ENCODE measurements around the gene COL9A3. TPM values are rescaled to one million over a fixed set of nuclear protein-coding genes. Genes with fewer than 3 reads are reported as not detected.

The COL9A3 gene
- total and polyA plus RNA-seq, 11 donors = 0.67 to 6.0 (median 2.0) TPM

GRCh38 chr20:62889411-62889810, 72.6 kb downstream of the COL9A3 start:
- intact Hi-C loops (cut with DNase I) = no loop called here
- Histone ChIP-seq H3K4me1 (peaks cover 0 to 11% (median 2%) of the 10 kb centered on the region in 12 donors), H3K27ac (no peak overlapping the region), H3K4me3 (no peak overlapping the region), H3K36me3 (peaks cover 10 to 91% (median 82%) of the 10 kb centered on the region in 9 donors), H3K27me3 (no peaks in the 10 kb centered on the region), H3K9me3 (no peaks in the 10 kb centered on the region)
- WGBS, 4 donors = 83 to 93% (median 88%) methylated on average over 8 of the region's 8 CpGs
- TF ChIP-seq POLR2A (IDR thresholded peaks at IDR 0.05) (no peak), CTCF (IDR thresholded peaks at IDR 0.05) (no peak)
- no peak for DNase-seq
- ATAC-seq = no peak

GRCh38 chr20:62889871-62890270, 73.0 kb downstream of the COL9A3 start:
- Histone ChIP-seq H3K27me3 (no peaks in the 10 kb centered on the region), H3K4me1 (peaks cover 0 to 11% (median 2%) of the 10 kb centered on the region in 12 donors), H3K4me3 (no peak overlapping the region), H3K27ac (no peak overlapping the region), H3K9me3 (no peaks in the 10 kb centered on the region), H3K36me3 (peaks cover 10 to 96% (median 86%) of the 10 kb centered on the region in 9 donors)
- intact Hi-C loops (cut with DNase I) = no loop called here
- TF ChIP-seq POLR2A (IDR thresholded peaks at IDR 0.05) (no peak), CTCF (IDR thresholded peaks at IDR 0.05) (no peak)
- 89 to 90% (median 90%) methylated on average over 8 to 9 of the region's 9 CpGs for WGBS, 4 donors
- ATAC-seq = no peak
- DNase-seq = no peak

GRCh38 chr20:62890444-62890843, 73.6 kb downstream of the COL9A3 start:
- H3K9me3 ChIP-seq = no peaks in the 10 kb centered on the region
- H3K36me3 ChIP-seq = peaks cover 10 to 100% (median 91%) of the 10 kb centered on the region in 9 donors
- TF ChIP-seq POLR2A (IDR thresholded peaks at IDR 0.05) (no peak), CTCF (IDR thresholded peaks at IDR 0.05) (no peak)
- ATAC-seq = no peak
- H3K27ac ChIP-seq = no peak overlapping the region
- no peaks in the 10 kb centered on the region for H3K27me3 ChIP-seq
- intact Hi-C loops (cut with DNase I) = no loop called here
- no peak for DNase-seq
- WGBS, 4 donors = 81 to 86% (median 85%) methylated on average over 7 of the region's 7 CpGs
- H3K4me3 ChIP-seq = no peak overlapping the region
- peaks cover 0 to 11% (median 2%) of the 10 kb centered on the region in 12 donors for H3K4me1 ChIP-seq

Other genes starting within 250 kb of the COL9A3 start
- 10 to 100 TPM in 5 of 9 donors, 1 to 10 TPM in 3, under 1 TPM in 1; 1.00 to 54.0 (median 10.4) TPM for gene SLCO4A1, start 174.5 kb upstream of the COL9A3 start, total RNA-seq
- gene SLCO4A1, start 174.5 kb upstream of the COL9A3 start, polyA plus RNA-seq = 10 to 100 TPM; 14.5 to 24.4 TPM
- gene NTSR1, start 108.2 kb upstream of the COL9A3 start, total RNA-seq = under 1 TPM in 3 of 9 donors, not detected in 6; 0.07 to 0.32 (median 0.07) TPM
- gene NTSR1, start 108.2 kb upstream of the COL9A3 start, polyA plus RNA-seq = under 1 TPM in 1 of 2 donors, not detected in 1; 0.01 TPM
- gene MRGBP, start 20.6 kb upstream of the COL9A3 start, total RNA-seq = 10 to 100 TPM in 1 of 9 donors, 1 to 10 TPM in 8; 7.2 to 10.5 (median 8.7) TPM
- gene MRGBP, start 20.6 kb upstream of the COL9A3 start, polyA plus RNA-seq = 10 to 100 TPM in 1 of 2 donors, 1 to 10 TPM in 1; 7.1 to 10.2 TPM
- 10 to 100 TPM; 14.9 to 46.9 (median 19.2) TPM for gene OGFR, start 12.2 kb upstream of the COL9A3 start, total RNA-seq
- 10 to 100 TPM; 23.6 to 25.3 TPM for gene OGFR, start 12.2 kb upstream of the COL9A3 start, polyA plus RNA-seq
- 1 to 10 TPM; 4.5 to 8.2 (median 6.1) TPM for gene TCFL5, start 44.8 kb downstream of the COL9A3 start, total RNA-seq
- 1 to 10 TPM; 2.5 to 3.7 TPM for gene TCFL5, start 44.8 kb downstream of the COL9A3 start, polyA plus RNA-seq
- 10 to 100 TPM; 27.5 to 46.2 (median 38.9) TPM for gene DIDO1, start 109.5 kb downstream of the COL9A3 start, total RNA-seq
- 10 to 100 TPM; 16.5 to 20.1 TPM for gene DIDO1, start 109.5 kb downstream of the COL9A3 start, polyA plus RNA-seq
- 10 to 100 TPM; 14.7 to 22.2 (median 16.3) TPM for gene GID8, start 121.1 kb downstream of the COL9A3 start, total RNA-seq
- 10 to 100 TPM in 1 of 2 donors, 1 to 10 TPM in 1; 6.2 to 15.8 TPM for gene GID8, start 121.1 kb downstream of the COL9A3 start, polyA plus RNA-seq
- 1 to 10 TPM in 3 of 9 donors, under 1 TPM in 6; 0.16 to 6.6 (median 0.67) TPM for gene SLC17A9, start 135.7 kb downstream of the COL9A3 start, total RNA-seq
- 1 to 10 TPM; 1.7 to 2.6 TPM for gene SLC17A9, start 135.7 kb downstream of the COL9A3 start, polyA plus RNA-seq
- not detected for gene BHLHE23, start 189.9 kb downstream of the COL9A3 start, total RNA-seq
- not detected for gene BHLHE23, start 189.9 kb downstream of the COL9A3 start, polyA plus RNA-seq